ENCODE measurements around the gene CLEC4A.
"Not testable (repeated sequence)": the region's sequence is repeated elsewhere in the genome, so short reads cannot be mapped to it uniquely, and the experiment has no call there.

Gene CLEC4A

DNA sequence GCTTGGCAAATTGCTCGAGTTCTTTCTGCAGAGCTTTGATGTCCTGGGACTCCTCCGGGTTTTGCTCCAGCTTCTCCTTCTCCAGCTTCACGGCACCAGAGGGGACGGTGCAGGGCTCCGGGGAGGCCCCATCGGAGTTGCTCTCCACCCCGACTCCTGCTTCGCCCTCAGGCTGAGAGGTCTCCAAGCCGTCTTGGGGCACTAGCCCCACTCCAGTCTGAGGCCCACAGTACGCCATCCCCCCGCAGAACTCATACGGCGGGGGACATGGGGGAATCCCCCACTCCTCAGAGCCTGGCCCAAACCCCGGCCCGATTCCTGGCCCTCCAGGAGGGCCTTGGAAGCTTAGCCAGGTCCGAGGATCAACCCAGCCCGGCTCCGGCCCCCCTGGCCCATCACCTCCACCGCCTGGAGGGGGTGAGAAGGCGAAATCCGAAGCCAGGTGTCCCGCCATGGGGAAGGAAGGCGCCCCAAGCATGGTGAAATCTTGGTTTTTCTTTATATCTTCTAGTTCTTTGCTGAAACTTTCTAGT is 11.0 kb downstream of the CLEC4A start:
- DNase-seq (ENCODE audit: low spot score) = not testable (repeated sequence)

DNA sequence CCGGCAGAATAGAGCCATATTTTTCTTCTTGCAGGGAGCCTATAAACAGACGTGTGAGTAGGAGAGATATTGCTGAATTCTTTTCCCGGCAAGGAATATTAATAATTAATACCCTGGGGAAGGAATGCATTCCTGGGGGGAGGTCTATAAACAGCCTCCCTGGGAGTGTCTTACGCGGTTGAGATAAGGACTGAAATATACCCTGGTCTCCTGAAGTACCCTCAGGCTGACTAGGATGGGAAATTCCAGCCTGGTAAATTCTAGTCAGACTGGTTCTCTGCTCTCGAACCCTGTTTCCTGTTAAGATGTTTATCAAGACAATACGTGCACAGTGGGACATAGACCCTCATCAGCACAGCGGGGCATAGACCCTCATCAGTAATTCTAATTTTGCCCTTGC is 18.2 kb downstream of the CLEC4A start:
- DNase-seq (ENCODE audit: low spot score) = not testable (repeated sequence)

DNA sequence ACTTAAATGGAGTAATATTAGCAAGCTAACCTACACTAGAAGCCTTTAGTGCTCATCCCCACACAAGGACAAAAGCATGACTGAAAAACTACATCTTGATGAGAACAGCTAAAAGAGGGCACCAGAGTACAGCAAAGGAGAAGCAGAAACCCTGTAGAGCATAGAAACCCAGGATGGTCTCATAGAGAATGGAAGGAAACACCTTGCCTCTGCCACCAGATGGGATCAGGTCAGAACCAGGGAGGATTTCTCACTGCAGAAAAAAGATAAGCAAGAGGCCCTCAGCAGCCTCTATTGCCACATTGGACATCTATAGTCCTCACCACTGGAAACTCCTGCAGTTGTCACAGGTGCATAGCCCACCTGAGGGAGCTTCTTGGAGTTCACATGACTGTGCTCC is 19.8 kb downstream of the CLEC4A start:
- DNase-seq (ENCODE audit: low spot score) = no peak

DNA sequence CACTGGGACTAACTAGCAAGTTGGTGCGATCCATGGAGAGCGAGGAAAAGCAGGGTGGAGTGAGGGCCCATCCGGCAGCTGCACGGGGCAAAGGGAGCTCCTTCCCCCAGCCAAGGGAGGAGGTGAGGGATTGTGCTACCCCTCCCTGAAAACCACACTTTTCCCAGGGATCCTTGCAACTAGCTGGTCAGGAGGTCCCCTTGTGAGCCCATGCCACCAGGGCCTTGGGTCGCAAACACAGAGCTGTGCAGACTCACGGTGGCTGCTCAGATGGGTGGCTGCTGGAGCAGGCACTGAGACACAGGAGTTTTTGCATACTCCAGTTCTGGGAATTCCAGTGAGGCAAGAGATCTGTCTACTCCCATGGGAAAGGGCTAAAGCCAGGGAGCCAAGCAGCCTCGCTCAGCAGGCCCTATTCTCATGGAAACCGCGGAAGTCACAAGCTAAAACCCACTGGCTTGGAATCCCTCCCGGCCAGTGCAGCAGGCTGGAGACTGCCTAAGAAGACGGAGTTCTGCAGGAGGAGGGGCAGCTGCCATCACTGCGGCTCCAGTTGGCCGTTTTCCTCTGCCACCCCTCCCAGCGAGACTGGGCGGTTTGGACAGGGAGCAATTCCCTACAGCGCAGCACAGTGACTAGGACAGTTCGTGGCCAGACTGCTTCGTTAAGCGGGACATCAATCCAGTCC is 22.5 kb downstream of the CLEC4A start:
- peak; percentile 75 for DNase-seq (ENCODE audit: low spot score)

DNA sequence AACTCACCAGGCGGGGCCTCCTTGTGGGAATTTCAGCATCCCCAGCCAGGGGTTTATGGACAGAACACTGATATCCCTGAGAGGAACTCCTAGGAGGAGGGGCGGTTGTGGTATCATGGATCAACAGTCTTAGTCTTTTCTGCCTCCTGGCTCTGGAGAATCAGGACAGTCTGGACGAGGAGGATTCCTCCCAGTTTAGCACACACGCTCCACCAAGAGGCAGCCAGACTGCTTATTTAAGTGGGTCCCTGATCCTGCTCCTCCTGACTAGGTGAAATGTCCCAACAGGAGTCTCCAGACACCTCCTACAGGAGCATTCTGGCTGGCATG is 23.0 kb downstream of the CLEC4A start:
- DNase-seq (ENCODE audit: low spot score) = no peak

DNA sequence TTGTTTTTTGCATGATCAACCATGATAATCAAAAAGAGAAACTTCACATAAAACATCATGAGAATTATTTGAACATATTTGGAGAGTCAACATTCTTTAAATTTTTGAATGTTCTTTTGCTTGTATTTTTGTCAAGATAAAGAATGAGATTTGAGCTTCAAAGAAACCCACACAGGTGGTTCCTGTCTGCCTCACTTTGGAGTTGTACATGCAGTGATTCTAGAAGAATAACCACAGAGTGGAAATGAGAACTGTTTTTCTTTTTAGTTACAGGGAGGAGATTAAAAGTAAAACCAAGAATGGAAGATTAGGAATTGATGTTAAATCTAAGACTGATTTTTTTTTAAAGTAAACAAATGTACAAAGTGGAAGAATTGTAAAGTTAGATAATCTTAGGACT is 31.1 kb downstream of the CLEC4A start:
- DNase-seq (ENCODE audit: low spot score) = no peak

DNA sequence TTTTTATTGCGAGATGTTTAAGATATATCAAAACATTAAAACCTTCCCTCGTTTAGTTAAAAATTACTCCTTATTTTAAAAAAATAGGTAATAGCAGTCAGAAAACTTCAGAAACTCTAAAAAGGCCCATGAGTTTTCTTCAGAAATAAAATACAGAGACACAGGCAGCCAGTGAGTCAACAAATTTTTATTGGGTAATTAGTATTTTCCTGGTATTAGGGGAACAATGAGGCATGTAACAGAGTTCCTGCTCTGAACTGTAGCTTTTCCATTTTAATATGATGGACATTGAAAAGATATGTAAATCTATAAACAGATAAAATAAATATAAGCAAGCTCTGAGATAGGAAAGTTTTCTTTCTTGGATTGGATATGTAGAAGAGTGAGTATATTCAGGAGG is 33.0 kb downstream of the CLEC4A start:
- DNase-seq (ENCODE audit: low spot score) = no peak

DNA sequence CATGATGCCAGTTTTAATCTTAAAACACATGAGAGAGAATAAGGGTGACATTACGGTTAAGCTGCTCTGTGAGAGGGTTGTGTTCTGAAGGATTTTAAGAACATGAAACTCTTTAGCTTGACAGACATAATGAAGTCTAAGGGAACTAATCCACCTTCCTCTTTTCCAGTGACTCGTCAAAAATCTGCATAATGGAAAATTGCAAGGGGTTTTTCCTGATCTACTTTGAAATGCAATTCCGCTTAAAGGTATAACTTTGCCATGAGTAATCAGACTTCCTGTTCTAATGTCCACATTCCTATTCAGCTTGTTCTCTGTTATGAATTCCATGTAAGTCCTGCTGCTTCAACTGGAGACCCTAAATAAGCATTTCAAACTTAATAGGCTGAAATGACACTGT is 33.4 kb downstream of the CLEC4A start, which contains the start of gene ZNF705A:
TSS of gene ZNF705A (plus strand) at position 171 of the 400 bp plus-strand sequence. CDS start 15,611 bp downstream, outside the sequence.
- DNase-seq (ENCODE audit: low spot score) = no peak

DNA sequence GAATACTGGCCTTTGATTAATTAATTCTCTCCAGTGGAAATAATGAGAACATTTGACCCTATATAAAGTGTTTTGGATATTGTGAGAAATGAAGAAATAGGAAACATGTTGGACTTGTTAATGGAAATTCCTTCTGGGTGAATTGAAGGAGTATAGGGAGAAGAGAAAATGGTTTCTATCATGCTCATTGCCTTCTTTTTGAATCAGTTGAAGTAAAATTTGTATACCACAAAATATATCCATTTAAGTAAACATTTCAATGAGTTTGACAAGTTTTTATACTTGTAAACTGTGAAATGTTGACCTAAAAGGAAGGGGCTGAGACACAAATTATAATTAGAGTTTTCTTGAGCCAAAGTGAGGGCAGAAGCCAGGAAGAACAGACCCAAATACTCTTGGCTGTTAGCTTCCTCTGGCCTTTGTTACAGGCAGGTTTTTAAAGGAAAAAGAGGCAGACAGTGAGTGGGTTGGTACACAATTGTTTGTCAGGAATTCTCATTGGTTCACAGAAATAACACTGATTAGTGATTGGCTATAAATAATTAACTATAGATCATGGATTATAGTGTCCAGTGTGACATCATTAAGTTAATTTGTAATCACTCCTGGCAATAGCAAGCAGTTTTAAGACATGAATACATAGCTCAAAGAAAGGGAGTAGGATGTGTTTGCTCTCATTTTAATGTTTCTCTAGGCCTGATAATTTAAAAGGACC is 34.2 kb downstream of the CLEC4A start:
- no peak for DNase-seq (ENCODE audit: low spot score)

DNA sequence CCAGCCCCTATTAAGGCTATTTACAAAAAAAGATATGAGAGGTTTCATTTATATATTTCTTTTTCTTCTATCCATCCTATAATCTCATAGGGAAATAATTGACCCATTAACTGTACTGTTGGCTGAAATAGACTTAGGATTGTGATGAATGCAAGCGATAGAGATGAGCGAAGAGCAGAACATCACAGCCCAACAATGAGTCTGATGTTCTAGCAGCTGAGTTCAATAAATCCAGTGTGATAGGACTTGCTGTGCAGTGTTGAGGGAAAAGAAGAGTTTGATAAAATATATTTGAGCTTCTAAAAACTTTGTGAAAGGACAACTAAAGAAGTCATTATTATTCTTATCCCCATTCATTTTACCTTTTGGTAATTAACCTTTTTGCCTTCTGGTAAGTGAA is 49.5 kb downstream of the CLEC4A start:
- DNase-seq (ENCODE audit: low spot score) = not testable (repeated sequence)

DNA sequence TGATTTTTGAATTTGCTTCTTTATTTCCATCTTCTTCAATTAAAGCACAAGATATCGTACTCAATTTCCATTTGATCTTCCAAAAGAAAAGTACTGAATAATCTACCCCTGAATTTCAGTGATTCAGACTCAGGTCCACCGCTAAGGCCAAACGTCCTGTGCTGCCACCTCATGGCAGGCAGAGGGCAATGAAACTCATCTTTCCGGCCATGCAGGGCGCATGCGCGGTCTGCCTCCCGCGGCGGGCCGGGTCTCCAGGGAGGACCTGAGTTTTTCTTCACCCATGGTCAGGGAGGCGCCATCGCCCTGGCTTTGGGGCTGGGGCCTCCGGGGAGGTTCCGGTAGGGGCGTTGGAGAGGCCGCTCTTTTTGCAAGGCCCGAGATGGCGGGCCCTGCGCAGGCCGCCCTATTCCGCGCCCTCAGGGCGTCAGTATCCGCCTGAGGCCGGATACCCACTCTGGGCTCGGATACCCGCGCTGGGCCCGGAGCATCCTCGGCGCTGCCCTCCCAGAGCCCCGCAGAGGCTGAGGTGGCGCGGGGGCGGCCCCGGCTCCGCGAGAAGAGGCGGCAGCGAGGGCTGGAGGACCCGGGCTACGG is 56.7 kb downstream of the CLEC4A start:
- peak; percentile 47 for DNase-seq (ENCODE audit: low spot score)

DNA sequence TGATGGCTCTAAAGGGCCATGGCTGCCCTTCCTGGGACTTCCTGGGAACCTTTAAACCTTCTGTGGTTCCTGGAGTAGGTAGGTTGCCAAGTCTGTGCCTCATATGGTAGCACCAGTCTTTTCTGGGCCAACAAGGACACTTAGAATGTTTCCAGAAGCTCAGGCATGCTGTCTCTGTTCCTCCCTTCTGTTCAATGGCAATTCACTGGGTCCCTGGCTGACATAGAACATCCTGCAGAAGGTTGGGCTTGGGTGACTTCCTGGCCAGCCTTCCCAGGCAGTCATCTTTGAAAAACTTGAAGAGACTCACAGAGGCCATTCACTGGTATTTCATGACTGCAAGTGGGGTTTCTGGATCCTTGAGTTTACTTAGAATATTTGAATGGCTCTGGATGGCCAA is 57.9 kb downstream of the CLEC4A start:
- DNase-seq (ENCODE audit: low spot score) = not testable (repeated sequence)

DNA sequence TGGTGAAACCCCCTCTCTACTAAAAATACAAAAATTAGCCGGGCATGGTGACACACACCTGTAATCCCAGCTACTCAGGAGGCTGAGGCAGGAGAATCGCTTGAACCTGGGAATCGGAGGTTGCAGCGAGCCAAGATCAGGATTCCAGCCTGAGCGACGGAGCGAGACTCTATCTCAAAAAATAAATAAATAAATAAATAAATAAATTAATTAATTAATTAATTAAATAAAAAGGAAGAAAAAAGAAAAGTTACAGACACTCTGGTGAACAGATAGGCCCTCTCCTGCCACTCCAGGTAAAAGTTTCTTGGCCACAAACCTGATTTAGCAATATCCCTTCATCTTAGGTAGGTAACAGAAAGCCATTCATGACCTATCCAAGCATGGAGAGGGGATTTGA is 59.5 kb downstream of the CLEC4A start:
- not testable (repeated sequence) for DNase-seq (ENCODE audit: low spot score)

DNA sequence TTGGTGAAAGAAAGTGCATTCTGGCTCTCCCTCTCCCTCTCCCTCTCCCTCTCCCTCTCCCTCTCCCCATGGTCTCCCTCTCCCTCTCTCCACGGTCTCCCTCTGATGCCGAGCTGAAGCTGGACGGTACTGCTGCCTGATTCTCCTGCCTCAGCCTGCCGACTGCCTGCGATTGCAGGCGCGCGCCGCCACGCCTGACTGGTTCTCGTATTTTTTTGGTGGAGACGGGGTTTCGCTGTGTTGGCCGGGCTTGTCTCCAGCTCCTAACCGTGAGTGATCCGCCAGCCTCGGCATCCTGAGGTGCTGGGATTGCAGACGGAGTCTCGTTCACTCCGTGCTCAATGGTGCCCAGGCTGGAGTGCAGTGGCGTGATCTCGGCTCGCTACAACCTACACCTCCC is 59.9 kb downstream of the CLEC4A start:
- not testable (repeated sequence) for DNase-seq (ENCODE audit: low spot score)

DNA sequence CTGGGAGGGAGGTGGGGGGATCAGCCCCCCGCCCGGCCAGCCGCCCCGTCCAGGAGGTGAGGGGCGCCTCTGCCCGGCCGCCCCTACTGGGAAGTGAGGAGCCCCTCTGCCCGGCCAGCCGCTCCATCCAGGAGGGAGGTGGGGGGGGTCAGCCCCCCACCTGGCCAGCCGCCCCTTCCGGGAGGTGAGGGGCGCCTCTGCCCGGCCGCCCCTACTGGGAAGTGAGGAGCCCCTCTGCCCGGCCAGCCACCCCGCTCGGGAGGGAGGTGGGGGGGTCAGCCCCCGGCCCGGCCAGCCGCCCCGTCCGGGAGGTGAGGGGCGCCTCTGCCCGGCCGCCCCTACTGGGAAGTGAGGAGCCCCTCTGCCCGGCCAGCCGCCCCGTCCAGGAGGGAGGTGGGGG is 60.8 kb downstream of the CLEC4A start:
- not testable (repeated sequence) for DNase-seq (ENCODE audit: low spot score)

DNA sequence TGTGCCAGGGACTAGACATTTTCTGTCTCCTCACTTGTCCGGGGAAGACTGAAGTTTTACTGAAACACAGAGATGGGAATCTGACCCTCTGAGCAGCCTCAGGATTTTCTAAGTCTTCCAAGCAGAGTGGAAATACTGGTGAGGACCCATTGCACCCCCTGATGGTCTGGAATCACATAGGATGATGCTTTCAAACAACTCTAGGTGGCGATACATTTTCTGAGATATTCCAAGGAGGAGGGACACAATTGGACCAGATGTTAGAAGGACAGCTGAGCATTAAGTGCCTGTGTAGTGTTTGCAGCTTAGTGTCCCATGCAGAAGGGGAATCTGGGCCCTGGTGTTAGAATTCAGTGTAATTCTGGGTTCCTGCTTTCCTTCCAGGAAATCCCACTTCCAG is 64.7 kb downstream of the CLEC4A start:
- not testable (repeated sequence) for DNase-seq (ENCODE audit: low spot score)
